IPS DF 19.7 (cell line): ENCODE data around the gene DNAJB7.
"Not testable (repeated sequence)": the region's sequence is repeated elsewhere in the genome, so short reads cannot be mapped to it uniquely, and the experiment has no call there.

Experiments used
- DNase-seq: peaks from one replicate; pipeline ENCODE4 v3.0.0-alpha.2; 2013; ENCODE audit warnings: low read depth, low spot score

Gene DNAJB7

GRCh38 chr22:40862013-40862412 lies at the start of gene DNAJB7:
DNAJB7 (minus strand) TSS chr22:40862113; CDS start chr22:40861994, 119 bp downstream.
- no peak for DNase-seq

DNA sequence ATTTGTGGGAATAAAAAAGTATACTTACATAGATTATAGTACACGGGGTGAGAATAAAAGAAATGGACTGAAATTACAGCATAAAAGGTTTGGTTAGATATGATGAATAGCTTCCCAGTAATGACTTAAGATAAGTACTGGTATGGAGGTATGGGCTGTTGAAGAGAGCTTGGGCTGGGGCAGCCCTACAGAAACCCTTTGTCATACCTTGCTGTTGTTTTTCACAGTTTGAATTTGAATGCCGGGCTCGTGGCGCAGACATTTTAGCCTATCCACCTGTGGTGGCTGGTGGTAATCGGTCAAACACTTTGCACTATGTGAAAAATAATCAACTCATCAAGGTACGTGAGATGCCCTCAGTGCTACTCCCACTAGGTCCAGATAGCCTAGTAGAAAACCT lies 47.0 kb upstream of the DNAJB7 start:
- no peak for DNase-seq

GRCh38 chr22:40904101-40904500 lies 42.2 kb upstream of the DNAJB7 start:
- no peak for DNase-seq

GRCh38 chr22:40898850-40899357 lies 37.0 kb upstream of the DNAJB7 start:
- no peak for DNase-seq

- no peak for DNase-seq
Observed at GRCh38 chr22:40894417-40894816, 32.5 kb upstream of the DNAJB7 start.

DNA sequence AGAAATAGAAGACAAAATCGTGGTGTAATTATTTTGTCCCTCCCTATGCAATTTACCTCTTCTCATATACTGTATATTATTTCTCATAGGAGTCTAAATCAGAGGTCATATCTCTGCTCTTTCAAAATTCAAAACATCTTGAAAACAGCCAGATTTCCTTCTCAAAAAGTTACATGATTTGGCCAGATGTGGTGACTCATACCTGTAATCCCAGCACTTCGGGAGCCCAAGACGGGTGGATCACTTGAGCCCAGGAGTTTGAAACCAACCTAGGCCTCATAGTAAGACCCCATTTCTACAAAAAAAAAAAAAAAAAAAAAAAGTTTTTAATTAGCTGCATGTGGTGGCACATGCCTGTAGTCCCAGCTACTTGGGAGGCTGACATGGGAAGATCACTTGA lies 29.0 kb upstream of the DNAJB7 start:
- DNase-seq, result no peak

GRCh38 chr22:40889116-40889515 lies 27.2 kb upstream of the DNAJB7 start:
- no peak for DNase-seq

- no peak for DNase-seq
Observed at GRCh38 chr22:40878922-40879321, 17.0 kb upstream of the DNAJB7 start.

GRCh38 chr22:40877488-40877887 lies 15.6 kb upstream of the DNAJB7 start:
- no peak for DNase-seq

DNA sequence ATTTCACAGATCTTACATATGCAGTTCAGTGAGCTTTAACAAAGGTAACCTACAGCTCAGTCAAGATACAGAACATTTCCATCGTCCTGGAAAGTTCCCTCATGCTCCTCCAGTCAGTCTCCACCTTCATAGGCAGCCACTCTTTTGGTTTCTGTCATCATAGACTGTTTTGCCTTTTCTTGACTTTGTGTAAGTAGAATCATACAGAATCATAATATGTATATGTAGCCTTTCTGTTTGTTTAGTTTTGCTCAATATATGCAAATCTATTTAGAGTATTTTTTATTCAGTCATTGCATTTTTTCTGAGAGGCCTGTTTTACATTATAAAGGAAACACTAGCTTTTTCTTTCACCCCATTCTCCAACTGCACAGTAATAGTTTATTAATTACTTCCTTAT lies 15.0 kb upstream of the DNAJB7 start:
- no peak for DNase-seq

DNA sequence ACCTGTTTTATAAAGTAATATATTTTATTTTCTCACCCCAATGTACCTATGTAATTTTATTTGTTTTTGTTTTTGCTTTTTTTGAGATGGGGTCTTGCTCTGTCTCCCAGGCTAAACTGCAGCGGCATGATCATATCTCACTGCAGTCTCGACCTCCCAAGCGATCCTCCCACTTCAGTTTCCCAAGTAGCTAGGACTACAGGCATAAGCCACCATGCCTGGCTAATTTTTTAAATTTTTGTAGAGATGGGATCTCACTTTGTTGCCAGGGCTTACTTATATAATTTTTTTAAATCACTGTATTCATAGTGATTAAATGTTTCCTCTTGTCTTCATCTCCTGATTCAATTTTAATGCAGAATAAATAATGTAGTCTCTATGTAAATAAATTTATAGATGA lies 13.2 kb upstream of the DNAJB7 start:
- no peak for DNase-seq

DNA sequence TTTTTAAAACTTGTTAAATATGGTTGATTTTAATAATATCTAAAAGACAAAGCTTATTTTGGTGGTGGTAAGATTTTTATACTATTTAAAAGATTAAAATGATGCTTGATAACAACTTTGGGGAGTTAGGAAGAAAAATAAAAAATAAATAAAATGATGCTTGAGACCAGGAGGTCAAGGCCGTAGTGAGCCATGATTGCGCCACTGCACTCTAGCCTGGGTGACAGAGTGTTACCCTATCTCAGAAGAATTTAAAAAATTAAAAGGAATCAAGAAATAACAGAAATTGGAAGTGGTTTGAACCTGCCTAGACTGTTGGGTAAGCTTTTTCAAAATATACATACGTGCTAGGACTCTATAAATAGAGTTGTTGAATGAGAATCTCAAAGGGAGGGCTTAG lies 12.1 kb upstream of the DNAJB7 start:
- no peak for DNase-seq

- DNase-seq, result not testable (repeated sequence)
Observed at GRCh38 chr22:40868379-40868778, 6.5 kb upstream of the DNAJB7 start.

GRCh38 chr22:40867109-40867508 lies 5.2 kb upstream of the DNAJB7 start:
- DNase-seq, result no peak

GRCh38 chr22:40862537-40862936 lies 624 bp upstream of the DNAJB7 start:
- no peak for DNase-seq

GRCh38 chr22:40857309-40857855 lies 4.5 kb downstream of the DNAJB7 start:
- DNase-seq, result no peak

GRCh38 chr22:40856513-40857308 lies 5.2 kb downstream of the DNAJB7 start, which contains the start of the genes ST13 and XPNPEP3:
ST13 (minus strand) TSS chr22:40856639; CDS start chr22:40856540, 99 bp downstream.
XPNPEP3 (plus strand) TSS chr22:40857148; CDS start chr22:40857182, 34 bp downstream.
- peak; percentile 86 for DNase-seq

DNA sequence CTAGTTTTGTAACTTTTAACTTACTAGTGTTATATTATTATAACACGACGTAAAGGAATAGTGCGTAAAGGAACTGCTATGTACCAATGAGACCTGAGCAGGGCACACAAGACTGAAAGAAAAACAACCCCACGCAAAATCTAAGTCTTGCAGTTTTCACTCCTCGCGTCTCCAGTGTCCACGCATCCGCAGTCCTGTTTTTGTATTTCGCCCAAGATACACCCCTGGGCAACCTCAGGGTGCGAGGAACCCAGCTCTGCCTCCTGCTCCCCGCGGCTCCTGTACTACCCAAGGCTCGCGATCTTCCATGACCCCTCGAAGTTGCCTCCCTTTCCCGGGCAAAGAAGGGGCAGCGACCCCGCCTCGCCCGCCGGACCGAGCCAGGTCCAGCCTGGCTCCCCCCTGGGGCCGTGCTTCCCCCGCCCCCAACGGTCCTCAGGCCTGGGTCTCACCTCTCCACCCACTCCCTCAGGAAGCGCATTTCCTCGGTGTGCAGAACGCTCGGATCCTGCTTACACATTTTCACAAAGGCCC lies 5.9 kb downstream of the DNAJB7 start:
- DNase-seq, result no peak

DNA sequence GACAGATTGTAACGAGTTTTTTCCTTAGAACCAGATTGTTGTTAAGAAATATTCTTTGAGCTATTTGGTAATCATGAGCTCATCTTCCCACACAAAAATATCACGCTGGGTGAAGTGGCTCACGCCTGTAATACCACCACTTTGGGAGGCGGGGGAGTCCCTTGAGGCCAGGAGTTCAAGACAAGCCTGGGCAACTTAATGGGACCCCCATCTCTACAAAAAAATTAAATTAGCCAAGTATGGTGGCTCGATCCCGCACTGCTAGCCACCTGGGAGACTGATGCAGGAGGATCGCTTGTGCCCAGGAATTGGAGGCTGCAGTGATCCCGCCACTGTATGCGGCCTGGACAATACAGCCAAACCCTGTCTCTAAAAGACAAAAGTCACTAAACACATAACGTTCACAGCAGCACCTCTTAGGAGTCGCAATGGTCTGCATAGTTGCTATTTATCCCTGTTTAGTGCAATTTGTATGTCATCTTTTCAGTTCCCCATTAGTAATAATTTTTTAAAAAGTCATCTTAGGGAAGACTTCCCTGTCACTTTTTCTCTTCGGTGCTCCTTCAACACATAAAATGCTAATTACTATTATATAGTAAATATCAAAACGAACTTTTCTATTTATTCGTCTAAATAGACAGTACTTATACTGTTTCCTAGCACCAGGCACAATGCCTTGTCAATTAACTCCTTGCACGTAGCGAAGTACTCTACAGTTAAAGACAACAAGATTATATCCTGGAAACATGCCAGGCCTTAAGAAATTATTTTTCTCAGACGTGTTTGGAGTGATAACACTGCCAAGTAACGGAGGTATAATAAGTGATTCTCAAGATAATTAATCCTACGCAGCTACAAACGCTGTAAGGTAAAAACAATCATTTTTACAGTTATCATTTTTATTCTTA lies 6.6 kb downstream of the DNAJB7 start:
- DNase-seq, result no peak

- no peak for DNase-seq
Observed at GRCh38 chr22:40853961-40854360, 8.0 kb downstream of the DNAJB7 start.

GRCh38 chr22:40853333-40853732 lies 8.6 kb downstream of the DNAJB7 start:
- no peak for DNase-seq

DNA sequence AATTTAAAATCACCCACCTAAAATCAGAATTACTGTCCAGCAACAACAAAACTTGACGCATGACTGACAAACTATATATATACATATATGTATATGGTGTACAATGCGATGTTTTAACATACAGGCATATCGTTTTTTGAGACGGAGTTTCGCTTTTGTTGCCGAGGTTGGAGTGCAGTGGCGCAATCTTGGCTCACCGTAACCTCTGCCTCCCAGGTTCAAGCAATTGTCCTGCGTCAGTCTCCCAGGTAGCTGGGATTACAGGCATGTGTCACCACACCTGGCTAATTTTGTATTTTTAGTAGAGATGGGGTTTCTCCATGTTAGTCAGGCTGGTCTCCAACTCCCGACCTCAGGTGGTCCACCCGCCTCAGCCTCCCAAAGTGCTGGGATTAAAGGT lies 16.1 kb downstream of the DNAJB7 start:
- DNase-seq, result not testable (repeated sequence)
